HCEC 1CT (cell line): Measurements from ENCODE around the gene ZSCAN18.
"Not testable (repeated sequence)": the region's sequence is repeated elsewhere in the genome, so short reads cannot be mapped to it uniquely, and the experiment has no call there.

Experiments
- DNase-seq: peaks from one replicate; pipeline ENCODE4 v3.0.0-alpha.2; 2017

ZSCAN18 gene

GRCh38 chr19:58097781-58098681, at the start of gene ZSCAN18:
Gene ZSCAN18, minus strand, starts transcription at chr19:58098231. Its CDS starts 7,964 bp downstream, at chr19:58090267.
- DNase-seq, result no peak

GRCh38 chr19:58147475-58147874, 49.4 kb upstream of the ZSCAN18 start:
- DNase-seq, result not testable (repeated sequence)

- no peak for DNase-seq
These were observed 47.8 kb upstream of the ZSCAN18 start for GRCh38 chr19:58145849-58146248.

GRCh38 chr19:58134244-58134643, 36.2 kb upstream of the ZSCAN18 start:
- DNase-seq, result no peak

GRCh38 chr19:58129284-58129683, 31.3 kb upstream of the ZSCAN18 start:
- DNase-seq, result no peak

- DNase-seq, result no peak
These were observed 30.1 kb upstream of the ZSCAN18 start for GRCh38 chr19:58128041-58128685.

- no peak for DNase-seq
These were observed 25.3 kb upstream of the ZSCAN18 start for GRCh38 chr19:58123354-58123753.

- DNase-seq, result no peak
These were observed 21.1 kb upstream of the ZSCAN18 start for GRCh38 chr19:58118979-58119733.

- DNase-seq, result no peak
These were observed 20.0 kb upstream of the ZSCAN18 start for GRCh38 chr19:58117841-58118575.

GRCh38 chr19:58108546-58108817, 10.5 kb upstream of the ZSCAN18 start:
- DNase-seq, result no peak

GRCh38 chr19:58107778-58108545, 9.9 kb upstream of the ZSCAN18 start:
- DNase-seq, result no peak

GRCh38 chr19:58098682-58098998, 609 bp upstream of the ZSCAN18 start:
- DNase-seq, result no peak

GRCh38 chr19:58097349-58097748, 682 bp downstream of the ZSCAN18 start:
- no peak for DNase-seq

GRCh38 chr19:58096884-58097283, 1.1 kb downstream of the ZSCAN18 start:
- DNase-seq, result no peak

- DNase-seq, result no peak
These were observed 2.7 kb downstream of the ZSCAN18 start for GRCh38 chr19:58095328-58095727.

- DNase-seq, result no peak
These were observed 5.0 kb downstream of the ZSCAN18 start for GRCh38 chr19:58093071-58093470.

- DNase-seq, result no peak
These were observed 6.6 kb downstream of the ZSCAN18 start for GRCh38 chr19:58091251-58091995.

GRCh38 chr19:58089846-58090245, 8.2 kb downstream of the ZSCAN18 start:
- no peak for DNase-seq

- no peak for DNase-seq
These were observed 9.4 kb downstream of the ZSCAN18 start for GRCh38 chr19:58088521-58089052.

- DNase-seq, result no peak
These were observed 11.0 kb downstream of the ZSCAN18 start for GRCh38 chr19:58086825-58087710.
